Osteocyte (in vitro differentiated cells): ENCODE data around the gene COL23A1. TPM values are rescaled to one million over a fixed set of nuclear protein-coding genes. Genes with fewer than 3 reads are reported as not detected.
A peak's percentile ranks its signal among the peaks of the same experiment; 100 is the strongest.
"Not testable (repeated sequence)": the region's sequence is repeated elsewhere in the genome, so short reads cannot be mapped to it uniquely, and the experiment has no call there.

Experiments
- DNase-seq: peaks from one replicate; pipeline ENCODE4 v3.0.0; 2021; ENCODE audit warnings: mixed read lengths; ENCODE audit not compliant: unreplicated experiment; ENCODE audit errors: extremely low spot score
- H3K27ac Mint-ChIP-seq: one replicate; pipeline ENCODE4 v1.8.0; 2021; ENCODE audit warnings: mild to moderate bottlenecking, mixed read lengths; ENCODE audit not compliant: unreplicated experiment
- H3K27me3 Mint-ChIP-seq: one replicate; pipeline ENCODE4 v1.8.0; 2021; ENCODE audit warnings: mixed read lengths; ENCODE audit not compliant: unreplicated experiment
- H3K36me3 Mint-ChIP-seq: one replicate; pipeline ENCODE4 v1.8.0; 2021; ENCODE audit warnings: mixed read lengths; ENCODE audit not compliant: unreplicated experiment
- H3K4me1 Mint-ChIP-seq: one replicate; pipeline ENCODE4 v1.8.0; 2021; ENCODE audit warnings: mixed read lengths; ENCODE audit not compliant: unreplicated experiment
- H3K4me3 Mint-ChIP-seq: one replicate; pipeline ENCODE4 v1.8.0; 2021; ENCODE audit warnings: mild to moderate bottlenecking, moderate library complexity, mixed read lengths; ENCODE audit not compliant: unreplicated experiment
- H3K9me3 Mint-ChIP-seq: one replicate; pipeline ENCODE4 v1.8.0; 2021; ENCODE audit warnings: mixed read lengths; ENCODE audit not compliant: unreplicated experiment
- total RNA-seq: library from RNA; stranded (reverse); gene quantifications from 2 replicates; pipeline ENCODE4 v1.2.1, GENCODE V29; 2021
- TF ChIP-seq, protein P1 (sequence below): fragments of 200-600 bp; sonication (generic); IDR thresholded peaks from 2 replicates; pipeline ENCODE4 v1.5.0; 2021; ENCODE audit warnings: antibody characterized with exemption, mild to moderate bottlenecking, moderate library complexity

Gene COL23A1
- total RNA-seq, 1 donor from 2014 or later: not detected

DNA sequence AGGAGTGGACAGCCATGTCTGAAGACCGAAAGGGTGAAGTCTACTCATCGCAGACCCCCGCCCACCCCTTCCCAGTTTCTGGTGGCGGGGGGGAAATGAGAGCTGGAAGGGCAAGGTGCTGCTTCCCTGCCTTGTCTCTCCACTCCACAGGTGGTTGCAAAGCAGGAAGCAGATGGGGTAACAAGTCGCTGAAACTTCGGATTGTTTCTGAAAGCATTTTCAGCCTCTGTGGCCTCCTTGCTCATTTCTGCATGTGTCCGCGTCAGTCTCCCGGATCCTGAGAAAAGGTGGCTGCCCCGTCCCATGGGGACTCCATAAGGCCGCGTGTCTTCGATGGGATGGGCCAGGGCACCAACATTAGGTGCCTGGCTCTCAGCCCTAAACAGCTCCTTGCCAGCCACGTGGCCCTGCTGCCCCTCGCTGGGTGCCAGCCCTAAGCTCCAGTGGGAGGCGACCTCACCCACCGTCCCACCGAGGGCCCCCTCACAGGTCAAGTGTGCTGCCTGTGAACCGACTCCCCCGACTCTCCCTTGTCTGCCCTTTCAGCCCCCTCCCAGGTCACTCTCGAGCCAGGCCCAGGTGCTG lies 358.6 kb downstream of the COL23A1 start:
- peaks cover 34% of the 10 kb centered on the region for H3K36me3 Mint-ChIP-seq
- H3K4me1 Mint-ChIP-seq: peaks cover 27% of the 10 kb centered on the region

DNA sequence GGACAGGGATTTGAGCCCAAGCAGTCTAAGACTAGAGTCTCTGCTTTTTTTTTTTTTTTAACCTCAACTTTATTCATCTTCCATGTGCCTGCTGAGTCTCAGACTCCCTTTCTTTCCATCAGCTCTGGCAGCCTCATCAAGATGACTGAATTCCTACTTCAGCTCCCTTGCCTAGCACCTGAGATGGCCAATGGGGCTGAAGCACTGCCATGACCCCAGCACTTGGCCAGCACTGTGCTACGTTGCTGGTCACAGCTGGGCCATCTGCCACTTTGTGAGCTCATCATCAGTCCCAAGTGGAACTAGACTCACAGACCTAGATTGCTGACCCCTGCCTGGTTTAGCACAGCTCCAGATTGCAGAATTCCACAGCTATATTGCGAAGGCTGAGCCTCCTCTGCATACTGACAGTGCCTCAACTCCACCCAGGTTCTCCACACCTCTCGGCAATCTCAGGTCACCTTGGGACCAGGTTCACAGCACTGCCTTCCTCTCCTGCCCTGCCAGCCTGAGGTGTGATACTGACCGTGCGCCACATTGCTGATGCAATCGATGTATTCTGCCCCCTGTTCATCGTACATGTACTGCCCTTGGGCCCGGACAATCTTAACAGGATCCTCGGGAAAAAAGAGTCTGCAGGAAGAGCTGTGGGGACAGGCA lies 359.2 kb downstream of the COL23A1 start:
- no peaks in the 10 kb centered on the region for H3K27me3 Mint-ChIP-seq
- peak overlapping the region; percentile 55 for H3K27ac Mint-ChIP-seq

More for the DNA sequence above, 358.6 kb downstream of the COL23A1 start:
- Mint-ChIP-seq H3K27ac (peak overlapping the region; percentile 55), H3K27me3 (no peaks in the 10 kb centered on the region), H3K9me3 (peaks cover 9% of the 10 kb centered on the region), H3K4me3 (peak overlapping the region; percentile 81)
- no peak for DNase-seq
- TF ChIP-seq, protein P1, sequence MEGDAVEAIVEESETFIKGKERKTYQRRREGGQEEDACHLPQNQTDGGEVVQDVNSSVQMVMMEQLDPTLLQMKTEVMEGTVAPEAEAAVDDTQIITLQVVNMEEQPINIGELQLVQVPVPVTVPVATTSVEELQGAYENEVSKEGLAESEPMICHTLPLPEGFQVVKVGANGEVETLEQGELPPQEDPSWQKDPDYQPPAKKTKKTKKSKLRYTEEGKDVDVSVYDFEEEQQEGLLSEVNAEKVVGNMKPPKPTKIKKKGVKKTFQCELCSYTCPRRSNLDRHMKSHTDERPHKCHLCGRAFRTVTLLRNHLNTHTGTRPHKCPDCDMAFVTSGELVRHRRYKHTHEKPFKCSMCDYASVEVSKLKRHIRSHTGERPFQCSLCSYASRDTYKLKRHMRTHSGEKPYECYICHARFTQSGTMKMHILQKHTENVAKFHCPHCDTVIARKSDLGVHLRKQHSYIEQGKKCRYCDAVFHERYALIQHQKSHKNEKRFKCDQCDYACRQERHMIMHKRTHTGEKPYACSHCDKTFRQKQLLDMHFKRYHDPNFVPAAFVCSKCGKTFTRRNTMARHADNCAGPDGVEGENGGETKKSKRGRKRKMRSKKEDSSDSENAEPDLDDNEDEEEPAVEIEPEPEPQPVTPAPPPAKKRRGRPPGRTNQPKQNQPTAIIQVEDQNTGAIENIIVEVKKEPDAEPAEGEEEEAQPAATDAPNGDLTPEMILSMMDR: no peak

DNA sequence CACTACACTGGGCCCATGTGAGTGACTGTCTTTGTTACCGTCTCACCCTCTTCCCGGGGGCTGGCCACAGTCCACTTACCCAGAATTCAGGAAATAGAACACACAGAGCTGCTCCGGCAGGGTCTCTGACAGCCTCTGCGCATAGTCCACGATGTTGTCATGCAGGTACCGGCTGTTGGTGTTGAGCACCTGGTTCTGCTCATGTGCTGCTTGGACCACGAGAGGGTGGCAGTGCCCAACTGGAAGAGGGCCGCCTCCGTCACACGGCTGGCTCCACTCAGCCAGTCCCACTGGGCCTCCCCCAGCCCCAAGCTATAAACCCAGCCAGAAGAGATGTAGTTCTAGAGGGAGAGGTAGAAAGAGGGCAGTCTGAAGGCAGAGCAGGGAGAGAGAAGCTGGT lies 360.3 kb downstream of the COL23A1 start:
- Mint-ChIP-seq H3K4me3 (peak overlapping the region; percentile 22), H3K4me1 (peaks cover 25% of the 10 kb centered on the region), H3K27me3 (no peaks in the 10 kb centered on the region), H3K27ac (no peak overlapping the region), H3K9me3 (peaks cover 9% of the 10 kb centered on the region), H3K36me3 (peaks cover 42% of the 10 kb centered on the region)
- DNase-seq: no peak
- TF ChIP-seq, protein P1: no peak

More for the DNA sequence above, 359.2 kb downstream of the COL23A1 start:
- H3K36me3 Mint-ChIP-seq: peaks cover 37% of the 10 kb centered on the region
- no peak for DNase-seq
- H3K9me3 Mint-ChIP-seq: peaks cover 9% of the 10 kb centered on the region
- H3K4me1 Mint-ChIP-seq: peaks cover 27% of the 10 kb centered on the region
- peak overlapping the region; percentile 81 for H3K4me3 Mint-ChIP-seq
- TF ChIP-seq, protein P1: no peak

DNA sequence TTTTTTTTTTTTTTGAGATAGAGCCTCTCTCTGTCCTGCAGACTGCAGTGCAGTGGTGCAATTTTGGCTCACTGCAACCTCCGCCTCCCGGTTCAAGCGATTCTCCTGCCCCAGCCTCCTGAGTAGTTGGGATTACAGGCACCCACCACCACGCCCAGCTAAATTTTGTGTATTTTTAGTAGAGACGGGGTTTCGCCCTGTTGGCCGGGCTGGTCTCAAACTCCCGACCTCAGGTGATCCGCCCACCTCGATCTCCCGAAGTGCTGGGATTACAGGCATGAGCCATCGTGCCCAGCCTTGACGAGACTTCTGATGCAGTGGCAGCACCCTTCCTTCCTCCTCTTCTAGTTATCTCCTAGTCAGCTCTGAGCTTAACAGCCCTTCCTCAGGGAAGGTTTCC lies 361.1 kb downstream of the COL23A1 start:
- not testable (repeated sequence) for DNase-seq, H3K4me3 Mint-ChIP-seq, H3K9me3 Mint-ChIP-seq, H3K27ac Mint-ChIP-seq, H3K27me3 Mint-ChIP-seq
- peaks cover 24% of the 10 kb centered on the region for H3K4me1 Mint-ChIP-seq
- peaks cover 42% of the 10 kb centered on the region for H3K36me3 Mint-ChIP-seq

DNA sequence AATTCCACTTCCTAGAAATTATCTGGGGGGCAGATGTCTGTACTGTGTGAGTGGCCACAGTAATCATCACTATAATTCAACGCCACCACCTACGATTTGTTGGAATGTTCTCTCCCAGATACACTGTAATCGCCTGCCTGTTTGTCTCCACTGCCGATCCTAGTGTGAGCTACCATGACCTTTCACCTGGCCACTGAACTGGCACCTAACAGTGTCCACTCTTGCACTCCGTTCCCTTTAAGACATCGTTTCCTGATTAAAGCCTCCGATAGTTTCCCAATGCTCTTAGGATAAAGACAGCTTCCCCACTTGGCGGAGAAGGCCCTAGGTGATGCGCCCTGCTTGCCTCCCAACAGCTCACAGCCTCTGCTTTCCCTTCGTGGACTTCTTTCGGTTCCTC lies 361.6 kb downstream of the COL23A1 start:
- Mint-ChIP-seq H3K4me1 (peaks cover 24% of the 10 kb centered on the region), H3K27me3 (no peaks in the 10 kb centered on the region), H3K4me3 (no peak overlapping the region), H3K36me3 (peaks cover 43% of the 10 kb centered on the region), H3K9me3 (peaks cover 9% of the 10 kb centered on the region), H3K27ac (no peak overlapping the region)
- no peak for DNase-seq
- TF ChIP-seq, protein P1: no peak
